Osteocyte (in vitro differentiated cells): ENCODE measurements around the gene STPG2. TPM values are rescaled to one million over a fixed set of nuclear protein-coding genes. Genes with fewer than 3 reads are reported as not detected.

ENCODE experiments used
- DNase-seq: peaks from one replicate; pipeline ENCODE4 v3.0.0; 2021; ENCODE audit warnings: mixed read lengths; ENCODE audit not compliant: unreplicated experiment; ENCODE audit errors: extremely low spot score
- H3K27ac Mint-ChIP-seq: one replicate; pipeline ENCODE4 v1.8.0; 2021; ENCODE audit warnings: mild to moderate bottlenecking, mixed read lengths; ENCODE audit not compliant: unreplicated experiment
- H3K27me3 Mint-ChIP-seq: one replicate; pipeline ENCODE4 v1.8.0; 2021; ENCODE audit warnings: mixed read lengths; ENCODE audit not compliant: unreplicated experiment
- H3K36me3 Mint-ChIP-seq: one replicate; pipeline ENCODE4 v1.8.0; 2021; ENCODE audit warnings: mixed read lengths; ENCODE audit not compliant: unreplicated experiment
- H3K4me1 Mint-ChIP-seq: one replicate; pipeline ENCODE4 v1.8.0; 2021; ENCODE audit warnings: mixed read lengths; ENCODE audit not compliant: unreplicated experiment
- H3K4me3 Mint-ChIP-seq: one replicate; pipeline ENCODE4 v1.8.0; 2021; ENCODE audit warnings: mild to moderate bottlenecking, moderate library complexity, mixed read lengths; ENCODE audit not compliant: unreplicated experiment
- H3K9me3 Mint-ChIP-seq: one replicate; pipeline ENCODE4 v1.8.0; 2021; ENCODE audit warnings: mixed read lengths; ENCODE audit not compliant: unreplicated experiment
- total RNA-seq: library from RNA; stranded (reverse); gene quantifications from 2 replicates; pipeline ENCODE4 v1.2.1, GENCODE V29; 2021
- TF ChIP-seq, protein P1 (sequence below): fragments of 200-600 bp; sonication (generic); IDR thresholded peaks from 2 replicates; pipeline ENCODE4 v1.5.0; 2021; ENCODE audit warnings: antibody characterized with exemption, mild to moderate bottlenecking, moderate library complexity

Gene STPG2
- total RNA-seq, 1 donor from 2014 or later, result not detected

DNA sequence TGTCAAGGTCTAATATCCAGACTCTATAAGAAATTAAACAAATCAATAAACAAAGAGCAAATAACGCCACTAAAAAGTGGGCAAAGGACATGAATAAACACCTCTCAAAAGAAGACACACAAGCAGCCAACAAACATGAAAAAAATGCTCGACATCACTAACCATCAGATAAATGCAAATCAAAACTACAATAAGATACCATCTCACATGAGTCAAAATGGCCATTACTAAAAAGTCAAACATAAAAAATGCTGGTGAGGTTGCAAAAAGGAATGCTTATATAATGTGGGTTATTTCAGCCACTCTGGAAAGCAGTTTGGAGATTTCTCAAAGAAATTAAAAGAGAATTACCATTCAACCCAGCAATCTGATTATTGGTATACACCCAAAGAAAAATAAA lies 481.1 kb downstream of the STPG2 start:
- Mint-ChIP-seq H3K36me3 (no peaks in the 10 kb centered on the region), H3K9me3 (no peaks in the 10 kb centered on the region), H3K27ac (no peak overlapping the region), H3K4me3 (no peak overlapping the region), H3K27me3 (no peaks in the 10 kb centered on the region), H3K4me1 (no peaks in the 10 kb centered on the region)
- TF ChIP-seq, protein P1, sequence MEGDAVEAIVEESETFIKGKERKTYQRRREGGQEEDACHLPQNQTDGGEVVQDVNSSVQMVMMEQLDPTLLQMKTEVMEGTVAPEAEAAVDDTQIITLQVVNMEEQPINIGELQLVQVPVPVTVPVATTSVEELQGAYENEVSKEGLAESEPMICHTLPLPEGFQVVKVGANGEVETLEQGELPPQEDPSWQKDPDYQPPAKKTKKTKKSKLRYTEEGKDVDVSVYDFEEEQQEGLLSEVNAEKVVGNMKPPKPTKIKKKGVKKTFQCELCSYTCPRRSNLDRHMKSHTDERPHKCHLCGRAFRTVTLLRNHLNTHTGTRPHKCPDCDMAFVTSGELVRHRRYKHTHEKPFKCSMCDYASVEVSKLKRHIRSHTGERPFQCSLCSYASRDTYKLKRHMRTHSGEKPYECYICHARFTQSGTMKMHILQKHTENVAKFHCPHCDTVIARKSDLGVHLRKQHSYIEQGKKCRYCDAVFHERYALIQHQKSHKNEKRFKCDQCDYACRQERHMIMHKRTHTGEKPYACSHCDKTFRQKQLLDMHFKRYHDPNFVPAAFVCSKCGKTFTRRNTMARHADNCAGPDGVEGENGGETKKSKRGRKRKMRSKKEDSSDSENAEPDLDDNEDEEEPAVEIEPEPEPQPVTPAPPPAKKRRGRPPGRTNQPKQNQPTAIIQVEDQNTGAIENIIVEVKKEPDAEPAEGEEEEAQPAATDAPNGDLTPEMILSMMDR, result no peak
- DNase-seq, result no peak

DNA sequence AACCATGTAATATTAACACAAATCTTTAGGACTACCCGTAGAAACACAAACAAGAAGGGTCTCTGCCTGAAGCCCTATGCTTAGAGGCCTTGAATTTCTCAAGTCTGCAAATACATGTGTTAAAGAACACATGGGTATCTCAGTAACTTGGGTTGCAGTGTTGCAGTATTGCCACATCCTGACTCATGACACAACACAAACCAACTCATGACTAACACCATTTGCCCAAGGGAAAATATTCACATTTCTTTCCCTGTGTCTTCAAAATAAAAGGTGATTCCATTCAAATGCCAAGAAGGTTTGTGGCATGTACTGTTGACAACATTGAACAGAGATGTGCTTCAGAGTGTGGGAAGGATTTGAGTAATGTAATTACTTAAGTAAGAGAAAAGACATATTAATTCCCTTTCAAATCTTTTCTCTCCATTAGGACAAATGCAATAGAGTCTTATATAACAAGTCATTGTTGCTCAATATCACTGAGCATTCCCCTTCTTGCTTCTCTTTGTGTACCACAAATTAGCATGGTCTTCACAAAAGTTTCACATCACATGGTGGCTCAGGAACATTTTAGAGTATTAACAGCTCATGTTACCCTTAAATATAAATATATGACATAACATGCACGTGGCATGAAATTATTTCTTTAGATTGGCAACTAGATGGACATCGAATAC lies 487.1 kb downstream of the STPG2 start:
- Mint-ChIP-seq H3K9me3 (no peaks in the 10 kb centered on the region), H3K4me1 (no peaks in the 10 kb centered on the region), H3K27me3 (no peaks in the 10 kb centered on the region), H3K27ac (no peak overlapping the region), H3K4me3 (no peak overlapping the region), H3K36me3 (no peaks in the 10 kb centered on the region)
- DNase-seq, result no peak
- TF ChIP-seq, protein P1, result no peak

DNA sequence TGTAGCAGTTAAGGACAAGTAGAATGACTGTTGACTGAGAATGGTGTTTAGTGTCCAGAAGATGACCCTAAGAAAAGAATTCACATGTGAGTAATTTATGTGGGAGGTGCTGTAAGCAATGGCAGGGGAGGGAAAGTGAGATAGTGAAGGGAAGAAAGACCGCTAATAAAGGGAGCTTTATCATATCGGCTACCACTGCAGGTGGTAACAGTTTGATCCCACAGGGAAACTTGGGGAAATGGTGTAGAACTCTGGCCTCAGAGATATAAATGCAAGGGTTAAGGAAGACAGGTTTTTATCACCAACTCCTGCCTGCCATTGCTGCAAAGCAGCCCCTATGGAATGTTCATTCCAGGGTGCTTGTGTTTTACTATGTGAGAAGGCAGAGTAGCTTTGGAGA lies 489.6 kb downstream of the STPG2 start:
- no peaks in the 10 kb centered on the region for H3K4me1 Mint-ChIP-seq
- no peaks in the 10 kb centered on the region for H3K9me3 Mint-ChIP-seq
- H3K27ac Mint-ChIP-seq, result no peak overlapping the region
- no peak overlapping the region for H3K4me3 Mint-ChIP-seq
- H3K36me3 Mint-ChIP-seq, result no peaks in the 10 kb centered on the region
- TF ChIP-seq, protein P1, result no peak
- no peak for DNase-seq
- no peaks in the 10 kb centered on the region for H3K27me3 Mint-ChIP-seq

DNA sequence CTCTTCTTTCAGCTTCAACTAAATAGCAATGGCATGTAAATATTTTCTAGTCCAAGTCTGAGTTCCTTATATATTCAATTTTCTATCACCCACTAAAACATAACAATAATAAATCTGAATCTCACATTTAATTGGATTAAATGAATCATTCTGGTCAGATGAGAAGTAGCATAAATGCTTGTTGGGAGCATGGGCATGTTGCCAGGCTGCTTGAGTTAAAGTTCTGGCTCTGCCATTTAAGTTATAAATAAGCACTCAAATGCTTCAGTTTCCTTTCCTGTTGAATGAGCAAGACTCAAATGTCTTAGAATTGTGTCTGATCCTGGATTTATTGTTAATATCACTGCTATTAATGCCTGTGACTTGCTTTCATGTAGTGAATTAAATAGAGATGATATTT lies 496.3 kb downstream of the STPG2 start:
- TF ChIP-seq, protein P1, result no peak
- H3K4me3 Mint-ChIP-seq, result no peak overlapping the region
- DNase-seq, result no peak
- H3K27me3 Mint-ChIP-seq, result no peaks in the 10 kb centered on the region
- H3K4me1 Mint-ChIP-seq, result no peaks in the 10 kb centered on the region
- no peaks in the 10 kb centered on the region for H3K36me3 Mint-ChIP-seq
- no peaks in the 10 kb centered on the region for H3K9me3 Mint-ChIP-seq
- H3K27ac Mint-ChIP-seq, result no peak overlapping the region

DNA sequence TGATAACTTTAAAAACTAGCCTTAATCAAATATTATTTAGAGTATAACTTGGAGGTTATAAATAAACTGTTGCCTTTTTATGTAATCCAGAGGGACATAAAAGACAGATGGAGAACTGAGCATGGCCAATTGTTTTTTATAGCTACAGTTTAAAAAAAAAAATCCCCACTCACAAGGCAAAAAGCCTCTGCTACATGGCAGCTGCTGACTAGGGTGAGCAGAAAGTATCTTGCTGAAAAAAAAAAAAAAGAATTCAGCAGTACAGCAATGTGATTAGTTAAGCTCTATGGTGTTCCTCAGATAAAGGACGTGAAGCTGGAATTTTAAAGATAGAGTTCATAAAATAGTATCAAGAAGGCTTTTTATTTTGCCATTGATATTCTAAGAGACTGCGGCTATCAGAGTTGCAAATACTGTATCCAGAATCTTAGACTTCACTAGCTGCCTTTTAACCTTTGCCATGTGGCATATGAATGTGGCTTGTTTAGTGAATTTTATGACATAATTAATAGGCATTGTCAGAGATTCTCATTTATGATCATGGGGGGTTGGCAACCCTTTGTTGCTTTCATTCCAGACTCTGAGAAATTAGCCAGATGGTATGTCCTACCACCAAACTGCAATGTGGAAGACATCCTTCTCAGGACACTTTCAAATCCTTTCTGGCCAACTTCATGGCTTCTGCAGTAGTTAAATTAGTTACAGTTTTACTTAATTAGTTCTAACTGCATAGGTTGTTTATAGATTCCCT lies 498.0 kb downstream of the STPG2 start:
- H3K27ac Mint-ChIP-seq, result no peak overlapping the region
- no peak for DNase-seq

More for the DNA sequence above, 498.0 kb downstream of the STPG2 start:
- TF ChIP-seq, protein P1, result no peak
- Mint-ChIP-seq H3K4me3 (no peak overlapping the region), H3K27me3 (no peaks in the 10 kb centered on the region), H3K36me3 (no peaks in the 10 kb centered on the region), H3K4me1 (no peaks in the 10 kb centered on the region), H3K9me3 (no peaks in the 10 kb centered on the region)
